ENCODE data around the gene DIP2C.

The DIP2C gene

DNA sequence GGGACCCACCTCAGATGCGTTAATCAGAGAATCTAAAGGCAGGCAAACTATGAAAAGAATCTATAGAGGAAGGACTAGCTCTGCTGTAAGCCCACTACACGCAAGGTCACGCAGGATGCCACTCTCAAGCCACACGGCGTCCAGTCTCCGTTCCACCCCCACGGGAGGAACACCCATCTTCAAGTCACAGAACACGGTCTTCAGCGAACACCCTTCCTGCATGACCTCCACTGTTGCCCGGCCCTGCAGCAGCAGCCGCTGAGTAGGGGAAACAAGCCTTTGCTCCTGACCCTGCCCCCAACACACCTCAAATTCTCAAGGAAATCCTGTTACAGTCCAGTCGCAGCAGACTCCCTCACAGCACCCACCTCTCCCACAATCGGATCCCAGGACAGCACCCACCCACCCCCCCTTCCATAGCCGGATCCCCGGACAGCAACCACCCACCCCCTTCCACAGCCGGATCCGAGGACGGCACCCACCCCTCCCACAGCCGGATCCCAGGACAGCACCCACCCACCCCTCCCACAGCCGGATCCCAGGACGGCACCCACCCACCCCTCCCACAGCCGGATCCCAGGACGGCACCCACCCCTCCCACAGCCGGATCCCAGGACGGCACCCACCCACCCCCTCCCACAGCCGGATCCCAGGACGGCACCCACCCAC lies 133.7 kb downstream of the DIP2C start:
- DNase-seq (ENCODE audit: low read depth) = no peak

DNA sequence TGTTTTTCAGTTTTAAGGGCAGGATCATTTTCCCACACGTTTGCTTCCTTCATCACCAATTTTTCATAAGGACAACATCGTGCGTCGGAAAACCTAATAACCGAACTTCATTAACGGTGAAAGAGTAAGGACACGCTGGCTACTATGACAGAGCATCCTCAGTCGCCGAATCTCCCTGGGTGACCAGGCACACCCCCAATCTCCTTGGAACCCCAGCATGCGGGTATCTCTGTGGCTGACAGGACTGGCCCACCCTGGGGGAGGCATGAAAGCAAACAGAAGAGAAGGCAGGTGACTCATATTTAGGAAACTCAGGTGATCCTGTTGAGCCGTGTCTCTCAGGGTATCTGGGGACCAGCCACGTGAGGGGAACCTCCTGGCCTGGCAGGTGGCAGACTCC lies 134.2 kb downstream of the DIP2C start:
- no peak for DNase-seq (ENCODE audit: low read depth)

DNA sequence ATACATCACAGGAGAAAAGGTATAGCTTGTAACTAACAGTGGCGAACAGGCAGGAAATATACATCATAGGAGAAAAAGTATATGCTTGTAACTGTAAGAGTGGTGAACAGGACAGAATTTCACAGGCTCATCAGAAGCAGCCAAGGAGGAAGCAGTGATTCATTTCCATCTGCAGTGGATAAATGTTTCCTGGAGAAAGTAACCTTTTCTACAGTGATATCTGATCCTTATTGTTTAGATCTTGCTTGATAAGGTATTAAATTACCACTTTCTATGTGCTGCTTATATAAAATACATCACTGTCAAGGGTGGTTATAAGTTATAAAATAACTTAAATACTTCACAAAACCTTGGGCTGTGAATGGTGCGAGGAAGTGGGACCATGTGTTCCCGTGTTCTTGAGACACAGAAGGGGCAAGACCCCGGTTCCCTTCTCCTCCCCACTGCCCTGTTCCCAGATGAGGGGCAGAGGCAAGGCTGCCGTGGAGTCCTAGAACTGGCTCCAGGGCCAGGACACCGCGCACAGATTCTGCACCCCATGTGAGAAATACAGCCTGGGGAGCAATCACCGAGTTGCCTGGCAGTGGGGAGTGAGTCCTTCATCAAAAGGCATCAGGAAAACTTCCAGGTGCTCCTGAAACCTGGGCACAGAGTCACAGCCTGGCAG lies 135.2 kb downstream of the DIP2C start:
- no peak for DNase-seq (ENCODE audit: low read depth)

DNA sequence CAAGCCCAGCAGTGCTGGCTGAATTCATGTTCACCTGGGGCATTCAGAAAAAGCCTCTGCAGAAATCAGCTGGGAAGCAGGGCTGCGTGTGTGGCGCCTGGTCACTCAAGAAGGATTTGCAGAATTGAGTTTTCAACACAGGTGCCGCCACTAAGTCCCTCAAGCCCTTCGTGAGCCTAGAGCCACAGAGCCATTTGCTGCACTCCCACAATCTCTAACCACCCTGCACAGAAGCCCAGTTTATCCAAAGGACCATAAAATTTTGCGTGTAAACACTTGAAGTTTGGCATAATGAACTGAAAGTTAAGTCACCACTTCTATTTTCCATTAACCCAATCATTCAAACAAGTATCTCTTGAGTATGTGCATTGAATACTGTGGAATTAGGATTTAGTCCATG lies 136.2 kb downstream of the DIP2C start:
- DNase-seq (ENCODE audit: low read depth) = no peak

DNA sequence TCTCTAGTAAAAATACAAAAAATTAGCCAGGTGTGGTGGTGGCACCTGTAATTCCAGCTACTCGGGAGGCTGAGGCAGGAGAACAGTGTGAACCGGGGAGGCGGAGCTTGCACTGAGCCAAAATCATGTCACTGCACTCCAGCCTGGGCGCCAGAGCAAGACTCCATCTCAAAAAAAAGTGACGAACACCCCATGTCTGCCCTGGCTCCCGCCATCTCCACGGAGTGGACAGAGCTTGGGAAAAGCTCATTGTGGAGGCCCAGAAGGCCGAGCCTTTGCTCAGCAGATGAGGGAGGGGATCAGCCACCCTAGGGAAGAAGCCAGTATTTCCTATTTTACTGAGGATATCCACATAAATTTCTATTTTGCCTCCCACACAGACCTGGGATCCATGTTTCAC lies 136.8 kb downstream of the DIP2C start:
- no peak for DNase-seq (ENCODE audit: low read depth)

DNA sequence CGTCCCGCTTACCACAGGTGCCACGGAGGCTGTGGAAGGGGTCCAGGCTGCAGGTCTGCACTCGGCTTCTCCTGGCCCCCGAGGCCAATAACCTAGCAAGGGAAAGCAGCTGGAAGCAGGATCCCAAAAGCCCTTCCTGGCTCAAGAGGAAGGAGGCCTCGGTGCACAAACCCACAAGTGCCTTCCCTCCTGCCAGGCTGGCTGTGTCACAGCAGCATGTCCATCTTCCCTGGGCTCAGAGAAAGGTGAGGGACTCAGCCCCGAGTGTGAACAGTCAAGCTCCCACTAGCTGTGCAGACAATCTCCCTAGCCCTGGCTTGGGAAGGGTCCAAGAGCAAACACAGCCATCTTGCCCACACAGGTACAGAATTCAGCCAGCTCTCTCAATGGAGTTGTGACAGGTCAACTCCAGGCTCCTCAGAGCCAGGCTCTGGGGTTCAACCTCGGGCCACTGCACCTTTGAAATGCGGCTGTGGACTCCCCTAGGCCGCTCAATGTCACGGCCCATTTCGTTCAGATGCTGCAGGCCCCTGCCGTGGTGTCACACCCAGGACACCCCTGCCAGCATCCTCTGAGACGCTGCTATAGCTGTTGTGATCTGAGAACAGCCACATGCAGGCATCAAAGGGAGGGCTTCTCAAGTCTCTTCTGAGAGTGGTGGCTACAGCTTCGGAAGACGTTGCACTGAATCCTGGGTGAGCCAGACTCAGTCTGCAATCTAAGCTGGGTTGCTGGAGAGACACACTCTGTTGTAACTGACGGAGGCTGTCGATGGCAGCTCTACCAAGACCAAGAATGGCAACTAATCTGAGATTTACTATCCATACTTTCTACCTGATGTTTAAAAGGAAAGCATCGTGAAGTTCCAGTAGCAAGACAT lies 137.9 kb downstream of the DIP2C start:
- DNase-seq (ENCODE audit: low read depth) = no peak

DNA sequence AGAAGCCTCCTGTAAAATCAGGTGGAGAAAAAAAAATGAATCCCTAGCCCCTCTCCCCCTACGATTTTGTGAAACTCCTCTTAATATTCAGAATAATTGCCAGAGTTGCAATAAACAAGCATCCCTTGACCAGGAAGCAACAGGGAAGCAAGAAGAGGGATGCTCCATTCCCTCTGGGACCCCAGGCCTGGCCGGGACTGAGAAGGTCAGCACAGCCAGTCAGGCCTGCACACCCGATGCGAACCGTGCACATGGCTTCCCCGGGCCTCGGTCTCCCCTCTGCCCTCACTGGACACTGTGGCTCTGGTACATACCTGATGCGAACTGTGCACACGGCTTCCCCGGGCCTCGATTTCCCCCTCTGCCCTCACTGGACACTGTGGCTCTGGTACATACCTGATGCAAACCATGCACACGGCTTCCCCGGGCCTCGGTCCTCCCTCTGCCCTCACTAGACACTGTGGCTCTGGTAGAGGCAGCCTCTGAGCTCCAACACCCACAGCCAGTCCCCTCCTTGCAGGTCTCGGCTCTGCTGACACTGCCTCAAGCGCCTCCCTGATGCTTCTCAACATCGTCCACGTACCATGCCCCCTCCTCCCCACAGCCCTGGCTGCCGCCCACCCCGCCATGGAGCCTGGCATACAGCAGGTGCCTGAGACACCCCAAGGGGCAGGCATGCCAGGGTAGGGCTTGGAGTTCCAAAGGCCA lies 138.6 kb downstream of the DIP2C start:
- no peak for DNase-seq (ENCODE audit: low read depth)

DNA sequence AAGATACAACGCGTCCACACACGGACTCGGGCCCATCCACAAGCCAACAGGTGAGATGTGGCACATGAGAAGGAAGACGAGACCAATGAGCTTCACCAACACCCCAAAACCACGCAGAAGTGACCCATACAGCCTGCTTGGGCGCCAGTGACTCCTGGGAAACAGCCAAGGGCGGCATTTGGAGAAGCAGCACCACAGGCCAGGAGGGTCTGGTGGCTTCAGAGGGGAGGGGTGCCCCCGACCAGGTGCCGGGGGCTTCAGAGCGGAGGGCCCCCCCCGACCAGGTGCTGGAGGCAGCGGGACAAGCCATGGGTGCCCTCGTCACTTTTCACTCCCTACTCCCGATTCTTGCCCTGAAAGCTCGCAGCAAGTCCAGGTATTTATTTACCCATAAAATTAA lies 140.1 kb downstream of the DIP2C start:
- no peak for DNase-seq (ENCODE audit: low read depth)

DNA sequence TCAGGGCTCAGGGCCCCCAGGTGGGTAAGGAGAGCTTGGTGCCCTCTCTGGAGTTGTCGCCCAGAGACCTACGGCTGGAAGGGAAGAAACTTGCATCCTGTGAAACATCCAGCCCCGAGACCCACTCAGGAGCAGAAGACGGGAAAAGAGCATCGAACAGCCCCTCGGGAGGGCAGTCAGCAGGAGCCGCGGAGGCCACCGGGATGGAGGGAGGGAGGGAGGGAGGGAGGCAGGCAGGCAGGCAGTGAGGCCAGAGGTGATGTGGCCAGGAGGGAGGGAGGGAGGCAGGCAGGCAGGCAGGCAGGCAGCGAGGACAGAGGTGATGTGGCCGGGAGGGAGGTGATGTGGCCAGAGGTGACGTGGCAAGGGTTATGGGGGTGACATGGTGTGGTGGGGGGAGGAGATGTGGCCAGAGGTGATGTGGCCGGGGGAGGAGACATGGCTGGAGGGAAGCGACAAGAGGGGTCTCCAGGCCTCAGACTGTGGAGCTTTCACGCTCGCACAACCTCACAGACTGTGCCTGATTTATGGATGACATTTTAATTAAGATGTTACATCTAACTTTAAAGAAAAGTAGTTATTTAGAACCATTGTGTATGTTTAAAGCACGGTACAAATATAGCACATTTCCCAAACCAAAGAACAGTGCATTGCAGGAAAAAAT lies 141.1 kb downstream of the DIP2C start:
- DNase-seq (ENCODE audit: low read depth) = no peak

DNA sequence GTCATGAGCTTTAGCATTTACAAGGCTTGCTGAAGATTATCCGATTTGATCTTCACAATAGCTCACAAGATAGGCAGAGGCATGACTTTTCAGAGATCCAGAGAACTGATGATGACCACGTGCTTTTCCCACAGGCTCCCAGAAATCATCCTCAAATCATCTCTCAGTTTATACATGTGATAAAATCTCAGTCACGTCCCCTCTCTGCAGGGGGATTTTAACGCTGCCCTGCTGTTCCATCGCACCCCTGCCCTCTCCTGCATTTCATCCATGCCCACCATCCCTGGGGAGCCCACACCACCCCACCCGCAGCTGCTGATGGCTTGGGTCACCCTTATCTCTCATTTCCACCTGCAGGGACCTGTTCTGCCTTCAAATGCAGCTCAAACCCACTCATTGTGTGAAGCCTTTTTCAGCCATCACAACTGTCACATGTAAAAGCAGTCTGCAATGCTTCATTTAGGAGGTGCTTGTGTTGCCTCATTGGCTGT lies 141.8 kb downstream of the DIP2C start:
- DNase-seq (ENCODE audit: low read depth) = no peak

DNA sequence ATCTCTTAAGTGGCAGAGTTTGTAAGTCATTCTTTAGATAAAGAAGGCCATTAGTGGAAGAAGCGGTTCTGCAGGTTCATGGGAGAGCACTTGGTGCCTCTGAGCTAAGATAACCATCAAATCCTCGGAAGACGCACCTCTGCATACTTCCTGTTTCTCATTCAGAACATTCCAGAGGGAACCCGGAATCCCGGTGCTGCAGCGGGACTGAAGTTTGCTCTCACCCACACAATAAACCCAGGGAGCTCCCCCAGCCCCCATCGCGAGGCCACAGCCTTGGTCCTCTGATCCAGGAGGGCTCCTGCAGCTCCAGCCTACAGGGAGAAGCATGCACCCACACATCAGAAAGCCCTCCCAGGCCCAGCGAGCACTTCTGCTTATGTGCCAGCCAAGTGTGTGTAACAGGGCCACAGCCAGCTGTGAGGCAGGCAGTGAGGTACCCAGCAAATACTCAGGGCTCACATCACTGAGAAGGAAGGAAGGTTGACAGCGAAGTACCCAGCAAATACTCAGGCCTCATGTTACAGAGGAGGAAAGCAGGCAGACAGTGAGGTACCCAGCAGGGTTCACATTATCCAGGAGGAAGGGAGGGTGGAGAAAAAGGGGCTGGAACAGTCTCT lies 142.4 kb downstream of the DIP2C start:
- no peak for DNase-seq (ENCODE audit: low read depth)

DNA sequence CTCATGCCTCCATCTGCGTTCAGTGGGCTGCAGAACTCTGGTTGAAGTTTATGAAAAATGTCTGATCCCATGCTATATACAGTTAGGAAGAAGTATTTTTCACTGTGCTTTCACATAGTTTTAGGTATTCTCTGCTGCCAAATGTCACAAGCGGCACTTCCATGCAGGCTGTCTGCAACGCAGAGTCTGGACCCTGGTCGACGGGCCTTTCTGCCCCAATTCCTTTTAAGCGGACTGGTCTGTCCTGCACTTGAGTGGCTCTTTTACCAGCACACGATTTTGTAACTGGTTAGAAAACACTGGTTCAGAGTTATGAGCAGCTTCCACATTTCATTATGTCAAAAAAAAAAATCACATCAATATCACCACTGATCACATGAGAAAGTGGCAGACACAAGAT lies 143.0 kb downstream of the DIP2C start:
- no peak for DNase-seq (ENCODE audit: low read depth)

DNA sequence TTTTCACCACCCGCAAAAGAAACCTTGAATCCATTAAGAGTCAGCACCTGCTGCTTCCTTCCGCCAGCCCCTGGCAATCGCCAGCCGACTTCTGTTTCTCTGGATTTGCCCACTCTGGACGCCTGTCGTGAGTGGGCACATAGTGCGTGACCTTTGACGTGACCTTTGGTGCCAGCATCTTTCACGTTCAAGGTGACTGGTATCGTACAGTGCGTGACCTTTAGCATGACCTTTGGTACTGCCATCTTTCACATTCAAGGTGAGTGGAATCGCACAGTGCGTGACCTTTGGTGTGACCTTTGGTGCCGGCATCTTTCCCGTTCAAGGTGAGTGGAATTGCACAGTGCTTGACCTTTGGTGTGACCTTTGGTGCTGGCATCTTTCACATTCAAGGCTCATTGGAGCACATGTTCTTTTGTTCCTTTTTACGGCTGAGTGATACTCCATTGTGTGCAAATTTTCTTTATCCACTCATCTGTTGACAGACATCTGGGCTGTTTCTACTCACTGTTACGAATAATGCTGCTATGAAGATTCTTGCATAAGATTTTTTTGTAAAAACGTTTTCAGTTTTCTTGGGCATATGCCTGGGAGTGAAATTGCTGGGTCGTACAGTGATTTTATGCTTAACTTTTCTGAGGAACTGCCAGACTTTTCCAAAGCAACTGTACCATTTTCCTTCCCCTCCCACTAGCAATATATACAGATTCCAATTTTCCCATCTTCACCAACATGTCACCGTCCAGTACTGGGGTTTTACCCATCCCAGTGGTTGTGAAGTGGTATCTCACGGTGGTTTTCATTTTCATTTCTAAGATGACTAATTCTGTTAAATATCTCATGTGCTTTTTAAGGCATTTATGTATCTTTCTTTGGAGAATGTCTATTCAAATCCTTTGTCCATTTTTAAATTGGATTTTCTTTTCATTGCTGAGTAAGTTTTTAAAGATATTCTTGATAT lies 145.3 kb downstream of the DIP2C start:
- no peak for DNase-seq (ENCODE audit: low read depth)

DNA sequence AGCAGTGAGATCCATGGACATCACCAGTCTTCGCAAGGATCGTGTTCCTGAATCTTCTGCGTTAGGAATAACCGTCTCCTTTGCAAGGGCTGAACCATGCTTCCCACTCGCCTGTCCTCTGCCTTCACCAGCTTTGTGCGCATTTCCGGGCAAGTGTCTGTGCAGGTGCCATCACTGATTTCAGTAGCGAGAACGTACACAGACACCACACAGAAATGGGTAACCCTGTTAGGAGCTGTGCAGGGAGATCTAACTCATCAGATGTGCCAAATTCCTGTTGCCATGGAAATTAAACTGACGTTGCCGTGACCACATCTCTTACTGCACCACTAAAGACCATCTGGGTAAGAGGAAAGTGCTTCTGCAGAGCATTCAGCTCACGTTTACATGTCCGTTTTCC lies 146.3 kb downstream of the DIP2C start:
- DNase-seq (ENCODE audit: low read depth) = no peak

DNA sequence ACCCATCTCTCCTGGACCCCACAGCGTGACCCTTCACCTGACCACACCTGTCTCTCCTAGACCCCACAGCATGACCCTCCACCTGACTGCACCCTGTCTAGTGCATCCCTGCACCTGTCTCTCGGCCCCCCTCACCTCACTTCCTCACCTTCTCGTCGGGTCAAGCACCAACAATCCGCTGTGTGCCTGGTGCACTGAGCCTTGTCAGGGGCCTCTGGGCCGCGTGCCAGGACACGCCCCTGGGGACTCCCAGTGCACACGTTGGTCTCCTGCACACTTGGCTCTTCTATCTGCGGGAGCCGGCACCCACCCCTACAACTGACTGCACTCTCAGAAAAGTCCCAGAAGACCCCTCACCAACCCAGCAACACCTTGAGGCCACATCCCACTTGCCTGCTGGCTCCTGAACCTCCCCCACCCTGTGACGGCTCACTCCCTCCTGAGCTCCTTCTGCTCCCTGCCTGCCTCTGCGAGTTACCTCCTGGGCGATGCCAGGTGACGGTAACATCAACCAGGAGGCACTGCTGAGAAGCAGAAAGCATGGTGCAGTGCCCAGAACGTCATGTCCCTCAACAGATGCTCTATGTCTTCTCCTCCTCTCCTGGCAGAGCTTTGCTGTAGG lies 147.6 kb downstream of the DIP2C start:
- no peak for DNase-seq (ENCODE audit: low read depth)

DNA sequence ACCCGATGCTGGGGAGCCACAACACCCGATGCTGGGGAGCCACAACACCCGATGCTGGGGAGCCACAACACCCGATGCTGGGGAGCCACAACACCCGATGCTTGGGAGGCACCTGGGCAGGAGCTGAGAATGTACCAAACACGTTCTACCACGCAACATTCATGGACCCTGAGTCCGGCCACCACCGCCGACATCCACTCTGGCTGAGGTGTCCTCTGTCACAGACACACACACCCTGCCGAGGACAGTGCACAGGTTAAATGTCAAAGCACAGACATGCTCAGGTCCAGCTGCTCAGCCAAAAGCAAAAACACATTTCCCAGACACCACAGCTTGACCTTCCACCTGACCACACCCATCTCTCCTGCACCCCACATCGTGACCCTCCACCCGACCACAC lies 148.4 kb downstream of the DIP2C start:
- no peak for DNase-seq (ENCODE audit: low read depth)

DNA sequence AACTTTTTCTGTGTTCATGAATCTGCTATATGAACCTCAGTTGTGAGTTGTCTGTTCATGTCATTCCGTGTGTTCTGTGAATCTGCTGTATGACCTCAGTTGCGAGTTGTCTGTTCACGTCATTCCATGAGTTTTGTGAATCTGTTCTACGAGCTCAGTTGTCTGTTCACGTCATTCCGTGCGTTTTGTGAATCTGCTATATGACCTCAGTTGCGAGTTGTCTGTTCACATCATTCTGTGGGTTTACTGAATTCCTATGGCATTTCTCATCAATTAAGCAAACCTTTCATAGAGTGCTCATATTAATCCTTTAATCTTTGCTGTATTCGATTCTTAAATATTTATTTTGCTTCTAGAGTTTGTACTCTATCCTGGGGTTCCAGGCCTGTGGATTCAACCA lies 150.6 kb downstream of the DIP2C start:
- DNase-seq (ENCODE audit: low read depth) = no peak

DNA sequence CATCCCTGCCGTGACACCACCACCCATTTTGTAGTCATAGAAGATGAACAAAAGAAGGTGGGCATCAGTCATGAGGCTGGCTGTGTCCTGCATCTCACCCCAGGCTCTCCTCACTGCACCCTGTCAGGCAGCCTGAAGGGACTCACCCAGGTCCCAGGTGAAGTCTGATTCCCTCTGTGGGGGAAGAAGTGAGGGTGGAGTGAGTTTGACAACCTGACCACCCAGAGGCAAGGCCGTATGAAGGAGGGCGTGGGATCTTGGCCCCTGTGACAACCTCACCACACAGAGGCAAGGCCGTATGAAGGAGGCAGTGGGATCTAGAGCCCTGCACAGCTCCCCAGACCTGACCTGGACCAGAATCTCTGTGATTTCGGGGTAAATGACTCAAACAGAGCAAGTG lies 152.5 kb downstream of the DIP2C start:
- no peak for DNase-seq (ENCODE audit: low read depth)

DNA sequence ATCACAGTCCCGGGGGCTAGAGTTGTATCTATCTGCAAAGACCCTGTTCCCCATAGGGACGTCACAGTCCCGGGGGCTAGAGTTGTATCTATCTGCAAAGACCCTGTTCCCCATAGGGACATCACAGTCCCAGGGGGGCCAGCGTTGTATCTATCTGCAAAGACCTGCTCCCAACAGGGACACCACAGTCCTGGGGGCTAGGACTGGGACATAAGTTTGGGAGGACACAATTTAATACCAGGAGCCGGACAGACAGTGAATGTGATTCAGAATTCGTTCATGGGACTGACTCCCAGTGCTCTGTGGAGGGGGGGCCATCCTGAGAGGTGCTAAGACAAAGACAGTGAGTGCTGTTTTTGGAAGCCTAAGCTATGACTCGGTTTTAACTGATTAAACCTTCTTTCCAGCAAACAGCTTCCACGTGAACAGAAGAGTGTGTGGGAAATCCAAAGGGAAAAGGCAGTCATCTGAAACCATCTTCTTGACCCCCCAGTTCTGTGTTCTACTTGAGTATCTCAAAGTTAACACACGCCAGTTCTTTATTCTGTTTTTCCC lies 153.0 kb downstream of the DIP2C start:
- DNase-seq (ENCODE audit: low read depth) = no peak

Data from HS-27A (cell line).